ENCODE data around the gene CBFB.
"Not testable (repeated sequence)": the region's sequence is repeated elsewhere in the genome, so short reads cannot be mapped to it uniquely, and the experiment has no call there.

Gene CBFB

DNA sequence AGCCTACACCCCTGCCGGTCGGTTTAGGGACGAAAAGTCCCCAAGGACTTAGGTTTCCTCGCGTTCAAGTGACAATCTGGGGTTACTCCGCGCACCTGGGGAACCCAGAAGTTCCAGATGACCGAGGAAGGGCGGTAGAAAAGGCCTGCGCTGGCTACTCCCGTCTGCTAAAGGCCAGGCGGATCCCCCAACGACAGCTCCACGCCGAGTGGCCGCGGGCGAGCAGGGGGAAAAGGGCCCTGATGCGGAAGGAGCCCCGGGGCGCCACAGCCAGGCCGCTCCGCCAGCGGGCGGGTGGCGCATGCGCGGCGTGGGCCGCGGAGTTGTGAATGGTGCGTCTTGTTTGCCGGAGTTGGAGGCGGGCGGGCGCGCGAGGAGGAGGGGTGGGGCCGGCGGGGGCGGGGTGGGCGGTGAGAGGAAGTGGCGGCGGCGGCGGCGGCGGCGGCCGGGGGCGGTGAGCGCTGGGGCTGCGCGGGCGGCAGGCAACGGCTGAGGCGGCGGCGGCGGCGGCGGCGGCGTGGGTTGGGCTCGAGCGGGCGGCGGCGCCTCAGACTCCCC, at the start of gene CBFB:
Gene CBFB, plus strand, starts transcription at position 454 of the 558 bp plus-strand sequence. CDS start 259 bp downstream, outside the sequence.
- peak; percentile 91 for DNase-seq

DNA sequence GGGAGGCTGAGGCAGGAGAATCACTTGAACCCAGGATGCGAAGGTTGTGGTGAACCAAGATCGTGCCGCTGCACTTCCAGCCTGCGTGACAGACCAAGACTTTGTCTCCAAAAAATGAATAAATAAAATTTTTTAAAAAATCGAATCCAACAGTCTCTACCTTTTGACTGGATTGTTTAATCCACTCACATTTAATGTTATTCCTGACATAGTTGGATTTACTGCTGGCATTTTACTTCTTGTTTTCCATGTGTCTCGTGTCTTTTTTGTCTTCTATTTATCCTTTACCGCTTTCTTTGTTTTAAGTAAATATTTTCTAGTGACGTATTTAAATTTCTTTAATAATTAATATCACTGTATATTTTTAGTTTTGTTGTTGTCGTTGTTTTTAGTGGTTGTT, 45.9 kb upstream of the CBFB start:
- no peak for DNase-seq

DNA sequence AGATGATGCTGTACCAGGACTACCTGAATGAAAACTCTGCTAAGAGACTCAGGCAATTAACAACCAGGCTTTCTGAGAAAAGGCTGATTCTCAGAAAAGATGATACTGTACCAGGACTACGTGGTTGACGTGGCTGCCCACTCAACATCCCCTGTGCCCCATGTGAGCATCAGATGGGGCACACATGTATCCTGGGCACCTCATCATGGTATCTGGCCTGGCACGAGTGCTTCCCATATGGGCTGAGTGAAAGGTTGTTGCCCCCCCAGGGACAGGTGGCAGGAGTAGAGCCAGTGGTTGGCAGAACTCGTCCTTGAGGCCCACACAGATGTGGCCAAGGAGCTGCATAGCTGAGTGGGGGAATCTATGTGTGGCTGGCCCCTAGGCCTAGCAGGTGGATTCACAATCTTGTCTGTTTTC, 44.0 kb upstream of the CBFB start:
- DNase-seq, result peak; percentile 62

GRCh38 chr16:66986559-66986958, 42.4 kb upstream of the CBFB start:
- no peak for DNase-seq

GRCh38 chr16:66988197-66988788, 40.7 kb upstream of the CBFB start, which contains the start of gene CES4A:
CES4A (plus strand) TSS chr16:66988589; CDS start chr16:66988773, 184 bp downstream.
- DNase-seq, result no peak

DNA sequence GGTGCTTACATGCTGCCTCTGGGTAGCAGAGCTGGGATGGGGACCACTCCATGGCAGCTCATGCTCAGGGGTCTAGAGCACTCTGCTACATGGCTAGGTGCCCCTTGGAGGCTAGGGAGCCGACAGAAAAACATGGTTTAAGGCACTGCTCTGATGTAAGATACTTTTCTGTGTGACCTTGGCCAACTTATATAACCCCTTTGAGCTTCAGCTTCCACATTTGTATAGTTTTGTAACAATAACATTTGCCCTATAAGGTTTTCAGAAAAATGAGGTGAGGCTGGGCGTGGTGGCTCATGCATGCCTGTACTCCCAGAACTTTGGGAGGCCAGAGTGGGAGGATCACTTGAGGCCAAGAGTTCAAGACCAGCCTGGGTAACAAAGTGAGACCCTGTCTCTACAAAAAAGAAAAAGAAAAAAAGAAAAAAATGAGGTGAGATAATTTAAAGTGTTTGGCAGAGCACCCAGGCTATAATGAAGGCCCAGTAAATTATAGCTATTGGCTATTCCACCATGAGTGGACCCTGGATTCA, 37.3 kb upstream of the CBFB start:
- DNase-seq, result no peak

DNA sequence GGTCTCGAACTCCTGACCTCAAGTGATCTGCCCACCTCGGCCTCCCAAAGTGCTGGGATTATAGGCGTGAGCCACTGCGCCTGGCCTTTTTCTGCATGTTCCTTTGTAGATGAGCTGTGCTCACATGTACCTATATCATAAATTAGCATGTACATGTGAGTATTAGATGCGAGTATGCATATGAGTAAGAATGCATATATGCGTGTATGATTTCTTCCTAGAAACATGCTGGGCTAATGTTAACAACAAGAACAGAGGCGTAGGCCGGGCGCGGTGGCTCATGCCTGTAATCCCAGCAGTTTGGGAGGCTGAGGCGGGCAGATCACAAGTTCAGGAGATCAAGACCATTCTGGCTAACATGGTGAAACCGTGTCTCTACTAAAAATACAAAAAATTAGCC, 35.4 kb upstream of the CBFB start:
- not testable (repeated sequence) for DNase-seq

DNA sequence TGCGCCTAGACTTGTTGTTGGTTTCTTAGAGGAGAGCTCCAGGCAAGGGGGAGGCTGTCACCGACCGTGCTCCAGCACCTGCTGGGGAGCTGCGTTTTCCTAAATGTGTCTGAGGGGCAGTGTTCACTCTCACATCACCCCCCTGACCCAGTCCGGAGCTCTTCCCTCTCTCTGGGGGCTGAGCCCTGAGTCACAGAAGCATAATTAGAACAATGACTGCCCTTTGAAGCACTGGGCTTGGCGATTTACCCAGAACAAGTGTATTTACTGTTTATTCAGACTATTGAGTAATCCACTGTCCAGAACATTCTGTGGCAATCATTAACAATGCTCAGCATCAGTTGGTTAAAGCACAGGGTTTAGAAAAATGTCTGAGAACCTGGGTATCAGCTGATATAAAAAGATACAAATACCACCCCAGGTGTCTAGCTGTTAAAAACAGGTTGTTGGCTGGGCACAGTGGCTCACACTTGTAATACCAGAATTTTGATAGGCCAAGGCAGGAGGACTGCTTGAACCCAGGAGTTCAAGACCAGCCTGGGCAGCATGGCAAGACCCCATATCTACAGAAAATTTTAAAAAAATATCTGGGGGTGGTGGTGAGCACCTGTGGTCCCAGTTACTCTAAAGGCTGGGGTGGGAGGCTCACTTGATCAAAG, 32.5 kb upstream of the CBFB start:
- no peak for DNase-seq

- no peak for DNase-seq
These were observed 32.0 kb upstream of the CBFB start for GRCh38 chr16:66996983-66997358.

DNA sequence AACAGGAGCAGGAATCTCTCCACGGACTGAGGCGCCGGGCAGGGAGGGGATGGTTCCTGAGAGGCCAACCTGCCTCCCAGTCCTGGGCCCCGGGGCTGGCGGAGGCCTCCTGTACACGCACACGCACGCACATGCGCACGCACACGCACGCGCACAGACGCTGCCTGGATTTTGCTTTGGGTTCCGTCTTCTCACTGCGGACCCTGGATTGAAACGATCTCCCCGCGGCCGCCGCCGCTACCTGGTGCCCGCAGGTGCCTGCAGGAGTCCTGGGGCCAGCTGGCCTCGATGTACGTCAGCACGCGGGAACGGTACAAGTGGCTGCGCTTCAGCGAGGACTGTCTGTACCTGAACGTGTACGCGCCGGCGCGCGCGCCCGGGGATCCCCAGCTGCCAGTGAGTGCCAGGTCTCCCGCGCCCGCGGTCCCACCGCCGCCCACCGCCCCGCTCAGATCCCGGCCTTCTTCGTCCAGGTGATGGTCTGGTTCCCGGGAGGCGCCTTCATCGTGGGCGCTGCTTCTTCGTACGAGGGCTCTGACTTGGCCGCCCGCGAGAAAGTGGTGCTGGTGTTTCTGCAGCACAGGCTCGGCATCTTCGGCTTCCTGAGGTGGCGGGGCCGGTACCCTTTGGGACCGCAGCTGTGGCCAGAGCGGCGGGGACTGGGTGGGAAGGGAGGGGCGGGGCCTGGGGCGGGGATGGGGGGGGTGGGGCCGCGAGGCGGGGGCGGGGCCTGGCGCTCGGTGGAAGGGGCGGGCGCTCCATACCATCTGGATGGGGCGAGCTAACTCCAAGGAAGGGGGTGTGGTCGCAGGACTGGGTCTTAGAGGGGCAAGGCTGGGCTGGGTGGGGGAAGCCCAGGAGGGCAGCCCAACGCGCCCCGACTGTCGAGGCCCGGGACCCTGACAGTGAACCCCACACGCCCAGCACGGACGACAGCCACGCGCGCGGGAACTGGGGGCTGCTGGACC, 28.3 kb upstream of the CBFB start:
- DNase-seq, result peak; percentile 61

GRCh38 chr16:67001726-67002125, 27.2 kb upstream of the CBFB start:
- no peak for DNase-seq

- DNase-seq, result no peak
These were observed 21.9 kb upstream of the CBFB start for GRCh38 chr16:67006930-67007658.

DNA sequence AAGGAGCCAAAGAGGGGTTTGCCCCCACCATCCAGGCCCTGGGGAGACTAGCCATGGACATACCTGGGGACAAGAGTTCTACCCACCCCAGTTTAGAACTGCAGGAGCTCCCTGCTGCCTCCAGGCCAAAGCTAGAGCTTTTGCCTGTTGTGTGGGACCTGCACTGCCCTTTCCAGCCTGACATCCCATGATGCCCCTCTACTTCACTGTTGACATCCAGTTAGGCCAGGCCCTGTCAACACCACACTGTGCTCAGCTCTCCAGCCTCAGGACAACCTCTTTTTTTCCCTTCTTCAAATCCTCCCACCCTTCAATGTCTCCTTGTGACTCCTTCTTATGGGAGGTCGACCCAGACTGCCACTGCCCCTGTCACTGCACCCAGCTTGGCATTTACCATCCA, 19.8 kb upstream of the CBFB start:
- DNase-seq, result no peak

GRCh38 chr16:67011274-67011673, 17.7 kb upstream of the CBFB start:
- DNase-seq, result no peak

DNA sequence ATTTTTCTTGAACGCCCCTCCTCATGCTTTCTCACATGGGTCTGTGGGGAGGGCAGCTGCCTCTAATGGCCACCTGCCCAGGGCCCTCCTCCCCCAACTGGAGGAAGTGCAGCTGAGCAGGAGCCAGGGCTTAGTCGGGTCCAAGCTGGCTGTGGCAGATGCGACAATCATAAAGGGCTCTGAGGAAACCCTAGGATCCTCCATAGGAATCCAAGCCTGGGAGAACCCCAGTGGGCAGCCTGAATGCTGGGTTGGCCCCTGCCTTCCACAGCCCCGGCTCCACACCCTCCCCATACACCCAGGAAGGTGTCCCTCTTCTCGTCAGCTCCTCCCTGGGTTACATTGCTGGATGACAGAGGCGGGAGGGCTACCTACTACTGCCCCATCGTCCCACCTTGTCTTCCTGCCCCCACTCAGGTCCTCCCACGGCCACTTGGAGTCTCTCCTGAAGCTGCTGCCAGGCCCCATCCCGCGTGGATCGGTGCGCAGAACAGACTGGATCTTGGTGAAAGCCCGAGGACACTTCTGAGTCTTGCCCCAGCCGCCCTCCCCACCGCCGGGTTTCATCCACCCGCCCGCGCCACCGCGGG, 15.6 kb upstream of the CBFB start:
- no peak for DNase-seq

DNA sequence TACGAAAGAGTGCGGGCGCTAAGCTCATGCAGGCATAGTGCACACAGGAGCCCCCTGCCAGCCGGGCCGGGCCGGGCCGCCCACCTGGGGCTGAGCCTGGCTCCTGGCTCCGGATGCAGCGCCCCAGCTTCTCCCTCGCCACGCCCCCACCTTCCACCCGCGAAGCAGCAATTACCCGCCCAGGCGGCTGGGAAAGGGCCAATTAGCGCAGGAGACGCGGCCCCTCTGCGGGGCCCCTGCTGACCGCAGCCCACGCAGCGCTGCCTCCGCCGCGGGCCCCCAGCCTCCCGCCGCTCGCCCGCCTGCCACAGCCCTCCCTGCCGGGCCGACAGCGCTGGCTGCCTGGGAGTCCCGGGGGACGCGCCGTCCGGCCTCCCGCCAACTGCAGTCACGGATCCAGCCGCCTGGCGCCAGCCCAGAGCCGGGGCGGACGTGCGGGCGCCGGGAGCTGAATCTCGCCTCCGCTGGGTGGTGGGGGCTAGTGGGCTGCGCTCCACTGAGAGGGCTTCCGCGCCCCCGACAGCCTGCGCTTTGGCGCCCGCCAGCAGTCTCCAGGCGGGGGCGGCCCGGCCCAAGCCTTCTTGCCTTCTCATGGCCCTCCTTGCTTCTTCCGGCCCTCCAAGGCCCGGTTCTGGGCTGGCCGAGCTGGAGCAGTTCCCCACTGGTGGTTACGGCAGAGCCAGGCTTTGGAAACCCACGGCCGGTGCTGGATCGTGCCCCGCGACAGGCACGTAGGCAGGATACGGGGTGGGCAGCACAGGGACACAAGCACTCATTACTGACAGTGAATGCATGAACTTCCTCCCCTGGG, 14.9 kb upstream of the CBFB start:
- peak; percentile 71 for DNase-seq

- DNase-seq, result no peak
These were observed 14.2 kb upstream of the CBFB start for GRCh38 chr16:67014634-67015312.

DNA sequence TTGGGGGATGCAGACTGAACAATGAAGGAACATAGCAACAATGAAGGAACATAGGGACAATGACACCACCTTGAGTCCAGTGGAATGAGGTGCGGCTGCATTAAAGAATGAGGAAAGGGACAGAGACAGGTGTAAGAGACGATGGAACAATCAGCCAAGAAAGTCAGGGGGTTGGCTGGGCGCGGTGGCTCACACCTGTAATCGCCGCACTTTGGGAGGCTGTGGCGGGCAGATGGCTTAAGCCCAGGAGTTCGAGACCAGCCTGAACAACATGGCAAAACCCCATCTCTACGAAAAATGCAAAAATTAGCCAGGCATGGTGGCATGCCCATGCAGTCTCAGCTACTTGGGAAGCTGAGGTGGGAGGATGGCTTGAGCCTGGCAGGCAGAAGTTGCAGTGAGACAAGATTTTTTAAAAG, 13.6 kb upstream of the CBFB start:
- DNase-seq, result no peak

DNA sequence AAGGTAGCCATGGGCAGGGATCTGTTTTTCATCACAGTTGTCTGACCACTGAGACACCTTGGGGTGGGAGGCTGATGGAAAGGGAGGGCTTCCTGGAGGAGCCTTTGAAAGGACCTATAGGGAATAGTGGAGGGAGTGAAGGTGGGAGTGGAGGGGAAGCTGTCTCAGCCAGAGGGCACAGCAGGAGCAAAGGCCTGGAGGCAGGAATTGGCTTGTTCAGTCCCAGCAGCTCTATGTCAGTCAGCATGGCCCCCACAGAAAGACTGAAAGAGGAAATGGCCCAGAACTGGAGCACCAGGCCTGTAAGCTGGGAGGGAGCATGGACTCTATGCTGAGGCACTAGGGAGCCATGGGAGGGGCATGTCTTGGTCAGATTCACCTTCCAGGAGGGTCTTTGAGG, 12.8 kb upstream of the CBFB start:
- DNase-seq, result no peak

DNA sequence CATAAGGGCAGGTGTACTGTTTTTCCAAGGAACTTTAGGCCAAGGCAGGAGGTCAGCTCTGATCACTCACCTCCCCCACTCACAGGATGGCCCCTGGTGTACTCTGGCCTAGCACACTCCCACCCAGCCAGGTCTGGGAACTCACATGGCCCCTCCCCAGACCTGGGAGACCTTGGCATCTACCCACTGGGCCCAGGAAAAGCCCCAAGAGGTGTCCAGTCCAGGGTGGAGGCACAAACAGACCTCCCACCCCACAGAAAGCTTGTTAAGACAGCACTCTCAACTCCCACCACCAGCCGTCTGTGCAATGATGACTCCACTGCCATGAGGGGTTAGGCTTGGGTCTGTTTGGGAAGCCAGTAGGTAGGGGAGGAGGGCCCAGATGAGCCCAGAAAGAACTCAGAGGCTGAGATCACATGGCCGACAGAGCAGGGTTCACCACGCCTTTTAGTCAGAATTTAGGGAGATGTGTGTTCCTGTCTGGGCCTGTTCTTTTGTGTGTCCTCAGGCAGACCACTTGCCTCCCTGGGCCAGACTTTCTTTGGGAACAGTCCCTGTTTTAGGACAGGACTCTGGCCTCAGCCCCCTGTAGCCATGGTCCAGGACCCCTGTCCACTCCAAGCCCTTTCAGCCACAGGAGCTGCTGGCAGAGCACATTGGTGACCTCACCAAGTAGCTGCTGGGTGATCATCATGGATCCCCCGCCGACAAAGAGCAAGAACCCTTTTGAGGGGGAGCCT, 12.1 kb upstream of the CBFB start:
- DNase-seq, result no peak
